Measurements from ENCODE around the gene ST8SIA6. TPM values are rescaled to one million over a fixed set of nuclear protein-coding genes. Genes with fewer than 3 reads are reported as not detected.

Gene ST8SIA6
- total RNA-seq, 1 donor from 2014 or later, result not detected

GRCh38 chr10:17366705-17367104 lies 87.7 kb downstream of the ST8SIA6 start:
- Histone ChIP-seq H3K36me3 (no peaks in the 10 kb centered on the region), H3K9me3 (no peaks in the 10 kb centered on the region), H3K27ac (no peak overlapping the region), H3K27me3 (no peaks in the 10 kb centered on the region), H3K4me3 (no peak overlapping the region), H3K4me1 (no peaks in the 10 kb centered on the region)
- no peak for TF ChIP-seq CTCF (IDR thresholded peaks at IDR 0.05)
- intact Hi-C loops (cut with DNase I), result no loop called here
- DNase-seq (ENCODE audit: low spot score in 2 of 2), result no peak

- H3K27ac ChIP-seq, result no peak overlapping the region
- intact Hi-C loops (cut with DNase I), result no loop called here
Observed at GRCh38 chr10:17365402-17365801, 89.0 kb downstream of the ST8SIA6 start.

GRCh38 chr10:17358461-17358860 lies 95.9 kb downstream of the ST8SIA6 start:
- TF ChIP-seq CTCF (IDR thresholded peaks at IDR 0.05), result no peak
- no peaks in the 10 kb centered on the region for H3K4me1 ChIP-seq
- H3K27me3 ChIP-seq, result no peaks in the 10 kb centered on the region
- no peak overlapping the region for H3K4me3 ChIP-seq
- DNase-seq (ENCODE audit: low spot score in 2 of 2), result no peak
- intact Hi-C loops (cut with DNase I), result no loop called here
- H3K27ac ChIP-seq, result no peak overlapping the region
- H3K9me3 ChIP-seq, result no peaks in the 10 kb centered on the region
- no peaks in the 10 kb centered on the region for H3K36me3 ChIP-seq

More at GRCh38 chr10:17365402-17365801, 89.0 kb downstream of the ST8SIA6 start:
- Histone ChIP-seq H3K9me3 (no peaks in the 10 kb centered on the region), H3K36me3 (no peaks in the 10 kb centered on the region), H3K4me3 (no peak overlapping the region), H3K27me3 (no peaks in the 10 kb centered on the region), H3K4me1 (no peaks in the 10 kb centered on the region)
- TF ChIP-seq CTCF (IDR thresholded peaks at IDR 0.05), result no peak
- DNase-seq (ENCODE audit: low spot score in 2 of 2), result no peak

- Histone ChIP-seq H3K36me3 (no peaks in the 10 kb centered on the region), H3K4me3 (no peak overlapping the region)
- DNase-seq (ENCODE audit: low spot score in 2 of 2), result no peak
Observed at GRCh38 chr10:17357781-17358180, 96.6 kb downstream of the ST8SIA6 start.

GRCh38 chr10:17356820-17357219 lies 97.6 kb downstream of the ST8SIA6 start:
- no peak for DNase-seq (ENCODE audit: low spot score in 2 of 2)
- no peak for TF ChIP-seq CTCF (IDR thresholded peaks at IDR 0.05)
- no peaks in the 10 kb centered on the region for H3K9me3 ChIP-seq
- H3K36me3 ChIP-seq, result no peaks in the 10 kb centered on the region
- H3K4me3 ChIP-seq, result no peak overlapping the region
- H3K4me1 ChIP-seq, result no peaks in the 10 kb centered on the region
- no peak overlapping the region for H3K27ac ChIP-seq
- intact Hi-C loops (cut with DNase I), result no loop called here
- no peaks in the 10 kb centered on the region for H3K27me3 ChIP-seq

More at GRCh38 chr10:17357781-17358180, 96.6 kb downstream of the ST8SIA6 start:
- intact Hi-C loops (cut with DNase I), result no loop called here
- Histone ChIP-seq H3K9me3 (no peaks in the 10 kb centered on the region), H3K27ac (no peak overlapping the region), H3K27me3 (no peaks in the 10 kb centered on the region), H3K4me1 (no peaks in the 10 kb centered on the region)
- no peak for TF ChIP-seq CTCF (IDR thresholded peaks at IDR 0.05)

GRCh38 chr10:17354781-17355180 lies 99.6 kb downstream of the ST8SIA6 start:
- Histone ChIP-seq H3K36me3 (no peaks in the 10 kb centered on the region), H3K9me3 (no peaks in the 10 kb centered on the region), H3K27me3 (no peaks in the 10 kb centered on the region), H3K27ac (no peak overlapping the region), H3K4me1 (no peaks in the 10 kb centered on the region), H3K4me3 (no peak overlapping the region)
- no peak for TF ChIP-seq CTCF (IDR thresholded peaks at IDR 0.05)
- intact Hi-C loops (cut with DNase I), result no loop called here
- no peak for DNase-seq (ENCODE audit: low spot score in 2 of 2)

Data from ascending aorta (tissue), 2 donors.